Ovary (tissue), 3 donors: ENCODE results near the gene SLC17A5.

Experiments
- EP300 ChIP-seq: sonication (generic); formaldehyde crosslinking; IDR thresholded peaks from one replicate; pipeline ENCODE4 v1.6.1; 2017; ENCODE audit warnings: antibody characterized with exemption
- POLR2A ChIP-seq: fragments of 450-650 bp; IDR thresholded peaks from one replicate; pipeline ENCODE4 v1.6.1; 2017; ENCODE audit warnings: antibody characterized with exemption, mild to moderate bottlenecking, moderate library complexity
- TF ChIP-seq, protein P1 (sequence below), 3 donors: fragments of 450-650 bp in 2 of 3; fragments of 200-600 bp in 1 of 3; IDR thresholded peaks; one replicate each; pipeline versions ENCODE4 v1.5.1 to v1.8.0; 2016 to 2022; ENCODE audit warnings: antibody characterized with exemption in 3 of 3, mild to moderate bottlenecking in 1 of 3
- donor health status: DM: no; HTN: no; CAD: no.

GRCh38 chr6:73679009-73679408 is 25.2 kb upstream of the SLC17A5 start:
- TF ChIP-seq, protein P1, sequence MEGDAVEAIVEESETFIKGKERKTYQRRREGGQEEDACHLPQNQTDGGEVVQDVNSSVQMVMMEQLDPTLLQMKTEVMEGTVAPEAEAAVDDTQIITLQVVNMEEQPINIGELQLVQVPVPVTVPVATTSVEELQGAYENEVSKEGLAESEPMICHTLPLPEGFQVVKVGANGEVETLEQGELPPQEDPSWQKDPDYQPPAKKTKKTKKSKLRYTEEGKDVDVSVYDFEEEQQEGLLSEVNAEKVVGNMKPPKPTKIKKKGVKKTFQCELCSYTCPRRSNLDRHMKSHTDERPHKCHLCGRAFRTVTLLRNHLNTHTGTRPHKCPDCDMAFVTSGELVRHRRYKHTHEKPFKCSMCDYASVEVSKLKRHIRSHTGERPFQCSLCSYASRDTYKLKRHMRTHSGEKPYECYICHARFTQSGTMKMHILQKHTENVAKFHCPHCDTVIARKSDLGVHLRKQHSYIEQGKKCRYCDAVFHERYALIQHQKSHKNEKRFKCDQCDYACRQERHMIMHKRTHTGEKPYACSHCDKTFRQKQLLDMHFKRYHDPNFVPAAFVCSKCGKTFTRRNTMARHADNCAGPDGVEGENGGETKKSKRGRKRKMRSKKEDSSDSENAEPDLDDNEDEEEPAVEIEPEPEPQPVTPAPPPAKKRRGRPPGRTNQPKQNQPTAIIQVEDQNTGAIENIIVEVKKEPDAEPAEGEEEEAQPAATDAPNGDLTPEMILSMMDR (IDR thresholded peaks at IDR 0.05) = no peak
- no peak for TF ChIP-seq POLR2A
- TF ChIP-seq EP300 = no peak
